ENCODE measurements around the gene SLC25A23. TPM values are rescaled to one million over a fixed set of nuclear protein-coding genes. Genes with fewer than 3 reads are reported as not detected.
"Not testable (repeated sequence)": the region's sequence is repeated elsewhere in the genome, so short reads cannot be mapped to it uniquely, and the experiment has no call there.

Gene SLC25A23
- 10 to 100 TPM; 10.5 to 10.8 TPM for total RNA-seq
- polyA plus RNA-seq (2013, experiment 1 of 2), result 15.0 TPM
- polyA plus RNA-seq (2013, experiment 2 of 2), result 18.0 TPM
- total RNA-seq, result 1.1 to 23.0 (median 9.4) reads per million in 172 experiments

- Histone ChIP-seq H3K36me3 (ENCODE audit: insufficient read depth, low read length) (peaks cover under 1% of the 10 kb centered on the region), H3K27ac (ENCODE audit: low read depth in 1 of 2, low read length in 2 of 2) (peak within 1 kb of the TSS; percentile 44 to 89), H3K4me3 (ENCODE audit: low read length) (peak within 1 kb of the TSS; percentile 68), H3K4me1 (ENCODE audit: insufficient read depth, low read length) (peaks cover 29% of the 10 kb centered on the region), H3K9me3 (ENCODE audit: control insufficient read depth in 1 of 2, insufficient read depth in 1 of 2, low read length in 2 of 2) (peaks cover under 1 to 12% of the 10 kb centered on the region in 2 experiments), H3K27me3 (ENCODE audit: control insufficient read depth in 1 of 2, insufficient read depth in 2 of 2, low read length in 2 of 2) (no peaks in the 10 kb centered on the region)
- H3K9me3 Mint-ChIP-seq, result peaks cover 3% of the 10 kb centered on the region
- H3K4me1 Mint-ChIP-seq (ENCODE audit: low read depth), result peaks cover 24% of the 10 kb centered on the region
- DNase-seq (peak; percentile 30 to 78 (median 54)), ATAC-seq (ENCODE audit: poor library complexity) (no peak)
- no peaks in the 10 kb centered on the region for H3K27me3 Mint-ChIP-seq
- H3K36me3 Mint-ChIP-seq (ENCODE audit: low read depth), result peaks cover 50% of the 10 kb centered on the region
- peak within 1 kb of the TSS; percentile 86 for H3K27ac Mint-ChIP-seq
- POLR2A ChIA-PET, result interaction anchor here (0.5 to 1.2 kb wide), 4 partner anchors 22 to 506 kb away, joined by 3 to 11 read pairs (median 4); partner anchors contain the start of genes DENND1C and KHSRP
- H3K4me3 Mint-ChIP-seq, result peak within 1 kb of the TSS; percentile 91
- intact Hi-C loops (cut with DNase I, micrococcal nuclease), result loop anchor here (1.0 to 5.0 kb wide), 10 partner anchors 21 to 403 kb away; partner anchors contain the start of genes DENND1C (in 2 of the 2), GPR108 (in 1 of the 2), GTF2F1 (in 1 of the 2) and TRIP10 (in 1 of the 2)
- no peak for TF ChIP-seq CTCF (IDR thresholded peaks at IDR 0.05)
- CTCF ChIA-PET, result interaction anchor here (0.5 kb wide), 1 partner anchor 179 kb away, joined by 5 read pairs; no protein-coding TSS in a partner anchor
These were observed at the start of gene SLC25A23 for GRCh38 chr19:6459262-6460098. SLC25A23 (minus strand) TSS chr19:6459792; CDS start chr19:6459628, 164 bp downstream.

- H3K27ac ChIP-seq (ENCODE audit: low read depth in 1 of 2, low read length in 2 of 2); H3K4me1 ChIP-seq (ENCODE audit: insufficient read depth, low read length); H3K27ac Mint-ChIP-seq; H3K9me3 ChIP-seq (ENCODE audit: control insufficient read depth in 1 of 2, insufficient read depth in 1 of 2, low read length in 2 of 2); H3K9me3 Mint-ChIP-seq; H3K4me3 Mint-ChIP-seq; DNase-seq; H3K36me3 ChIP-seq (ENCODE audit: insufficient read depth, low read length); ATAC-seq (ENCODE audit: poor library complexity); H3K27me3 ChIP-seq (ENCODE audit: control insufficient read depth in 1 of 2, insufficient read depth in 2 of 2, low read length in 2 of 2); H3K4me3 ChIP-seq (ENCODE audit: low read length); POLR2A ChIA-PET; H3K36me3 Mint-ChIP-seq (ENCODE audit: low read depth): not testable (repeated sequence)
- CTCF ChIA-PET, result interaction anchor here (0.6 to 1.3 kb wide), 2 partner anchors 9 to 143 kb away, joined by 3 to 4 read pairs; no protein-coding TSS in a partner anchor
- intact Hi-C loops (cut with DNase I, micrococcal nuclease), result loop anchor here (5.0 to 10.0 kb wide), 3 partner anchors 113 to 291 kb away; partner anchors contain the start of gene GTF2F1 (in 1 of the 2)
- Mint-ChIP-seq H3K27me3 (peaks cover 12% of the 10 kb centered on the region), H3K4me1 (ENCODE audit: low read depth) (peaks cover 10% of the 10 kb centered on the region)
These were observed 48.6 kb upstream of the SLC25A23 start for GRCh38 chr19:6508028-6508771.

- CTCF ChIA-PET, result no interaction called here
- no peak overlapping the region for H3K27ac Mint-ChIP-seq
These were observed 44.0 kb upstream of the SLC25A23 start for GRCh38 chr19:6503407-6504201.

More at GRCh38 chr19:6503407-6504201, 44.0 kb upstream of the SLC25A23 start:
- Histone ChIP-seq H3K9me3 (ENCODE audit: control insufficient read depth in 1 of 2, insufficient read depth in 1 of 2, low read length in 2 of 2) (no peaks in the 10 kb centered on the region), H3K4me1 (ENCODE audit: insufficient read depth, low read length) (peaks cover 24% of the 10 kb centered on the region), H3K27ac (ENCODE audit: low read depth in 1 of 2, low read length in 2 of 2) (no peak overlapping the region), H3K4me3 (ENCODE audit: low read length) (no peak overlapping the region), H3K36me3 (ENCODE audit: insufficient read depth, low read length) (no peaks in the 10 kb centered on the region), H3K27me3 (ENCODE audit: control insufficient read depth in 1 of 2, insufficient read depth in 2 of 2, low read length in 2 of 2) (peaks cover 13 to 21% of the 10 kb centered on the region in 2 experiments)
- intact Hi-C loops (cut with DNase I, micrococcal nuclease), result loop anchor here (1.0 to 10.0 kb wide), 7 partner anchors 13 to 221 kb away; partner anchors contain the start of genes CRB3 (in 1 of the 2), GTF2F1 (in 1 of the 2) and KHSRP (in 1 of the 2)
- DNase-seq (no peak), ATAC-seq (ENCODE audit: poor library complexity) (no peak)
- Mint-ChIP-seq H3K4me1 (ENCODE audit: low read depth) (peaks cover 15% of the 10 kb centered on the region), H3K4me3 (peak overlapping the region; percentile 72), H3K27me3 (peaks cover 23% of the 10 kb centered on the region), H3K36me3 (ENCODE audit: low read depth) (no peaks in the 10 kb centered on the region), H3K9me3 (no peaks in the 10 kb centered on the region)
- no peak for TF ChIP-seq CTCF (IDR thresholded peaks at IDR 0.05)
- POLR2A ChIA-PET, result no interaction called here
